ENCODE measurements around the gene MYBPC2. TPM values are rescaled to one million over a fixed set of nuclear protein-coding genes. Genes with fewer than 3 reads are reported as not detected.

MYBPC2 gene
- total and polyA plus RNA-seq, 9 of the 15 experiments (the other 6 are each of a cell fraction or from before 2014, with no cell fraction given): 0.01 to 0.14 (median 0.04) TPM; not detected in 6

DNA sequence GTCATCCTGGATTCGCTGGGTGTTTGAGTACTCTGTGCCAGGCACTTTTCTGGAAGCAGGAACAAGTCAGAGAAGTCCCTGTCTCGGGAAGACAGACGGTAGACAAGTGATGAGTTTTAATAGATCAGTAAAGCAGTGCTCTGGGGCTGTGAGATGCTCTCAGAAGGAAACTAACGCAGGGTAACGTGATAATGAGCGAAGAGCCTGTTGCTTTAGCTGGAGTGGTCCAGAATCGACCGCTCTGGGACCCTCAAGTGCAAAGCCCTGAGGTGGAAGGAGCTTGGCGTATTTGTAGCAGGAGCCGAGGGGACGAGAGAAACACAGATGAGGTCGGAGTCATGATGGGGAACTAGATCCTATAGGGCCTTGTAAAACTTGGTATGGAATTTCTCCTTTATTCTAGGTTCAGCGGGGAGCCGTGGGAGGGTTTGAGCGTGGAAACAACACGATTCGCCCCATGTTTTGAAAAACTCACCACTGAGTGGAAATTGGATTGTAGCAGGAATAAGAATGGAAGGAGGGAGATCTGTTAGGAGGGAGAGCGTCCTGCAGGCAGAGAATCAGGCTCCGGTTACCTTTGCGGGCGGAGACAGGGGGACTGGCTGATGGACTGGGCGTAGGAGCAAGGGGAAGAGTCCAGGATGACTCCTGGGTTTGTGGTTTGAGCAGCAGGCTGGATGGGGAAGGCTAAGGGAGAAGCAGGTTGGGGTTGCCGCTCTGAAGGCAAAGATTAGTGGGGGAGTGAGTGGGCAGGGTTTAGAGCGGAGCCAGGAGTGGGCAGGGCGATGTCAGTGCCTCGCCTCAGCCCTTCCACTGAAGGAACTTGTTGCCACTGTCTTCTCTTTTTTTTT is 47.8 kb upstream of the MYBPC2 start:
- Histone ChIP-seq H3K9me3 (replicated peaks; ENCODE audit: control insufficient read depth, insufficient read depth, low read depth, low read length) (no peaks in the 10 kb centered on the region), H3K4me3 (peak overlapping the region; percentile 51), H3K36me3 (ENCODE audit: control insufficient read depth, insufficient read depth, low read length) (peaks cover 72% of the 10 kb centered on the region), H3K4me2 (ENCODE audit: insufficient read depth, low read length) (peak overlapping the region; percentile 93), H2AFZ (ENCODE audit: low read depth, low read length) (no peak overlapping the region), H3K27ac (ENCODE audit: extremely low read depth, low read depth, low read length) (peak overlapping the region; percentile 93), H4K20me1 (replicated peaks; ENCODE audit: control insufficient read depth, insufficient read depth, low read length) (peaks cover 5% of the 10 kb centered on the region), H3K9me1 (ENCODE audit: control insufficient read depth, insufficient read depth, low read length) (no peaks in the 10 kb centered on the region), H3K27me3 (ENCODE audit: control insufficient read depth in 2 of 2, insufficient read depth in 2 of 2, low read length in 2 of 2) (no peaks in the 10 kb centered on the region), H3K4me1 (replicated peaks in 1 of 2; ENCODE audit: control insufficient read depth in 2 of 2, insufficient read depth in 2 of 2, low read length in 2 of 2) (peaks cover 11 to 64% of the 10 kb centered on the region in 2 experiments), H3K9ac (ENCODE audit: insufficient read depth in 1 of 2, low read depth in 2 of 2, low read length in 2 of 2) (peak overlapping the region; percentile 81 to 95), H3K79me2 (ENCODE audit: control insufficient read depth, insufficient read depth, low read length) (peaks cover 57% of the 10 kb centered on the region)
- ChIA-PET POLR2A (interaction anchor here (0.6 to 2.2 kb wide), 14 partner anchors 9 to 832 kb away, joined by 3 to 17 read pairs (median 4); partner anchors contain the start of gene NR1H2), CTCF (ENCODE audit: low intra/inter-chr PET ratio) (no interaction called here)
- ATAC-seq: peak; percentile 1; the same call in 1 of the 3 replicates
- 1% methylated on average over 23 of the region's 26 CpGs for WGBS (ENCODE audit: insufficient coverage, low coverage, missing lambda C conversion rate)
- TSS peak; percentile 57 for BruUV-seq (replicated peaks)
- FAIRE-seq: peak; percentile 68
- DNase-seq (ENCODE audit: extremely low read depth in 1 of 4, low spot score in 3 of 4): peak in 3 of 4 experiments; percentile 31 to 68 (median 34)
- in situ Hi-C loops (cut with MboI) (no loop called here), intact Hi-C loops (cut with micrococcal nuclease) (no loop called here)
- no peak for TF ChIP-seq CCAR2 (IDR thresholded peaks at IDR 0.05; ENCODE audit: low read depth, low read length)
- TF ChIP-seq FOXJ2 (tag; IDR thresholded peaks at IDR 0.05): peak; percentile 20; the same call in 1 of the 2 replicates
- no peak for TF ChIP-seq ASH1L (IDR thresholded peaks at IDR 0.05; ENCODE audit: borderline replicate concordance, low read depth, partially characterized antibody)
- TF ChIP-seq MAFF (IDR thresholded peaks at IDR 0.05; ENCODE audit: low read length): no peak
- TF ChIP-seq POLR3G (IDR thresholded peaks at IDR 0.05; ENCODE audit: extremely low read depth, insufficient read length, insufficient replicate concordance): no peak
- no peak for TF ChIP-seq ZNF23 (CRISPR knock-in tag; IDR thresholded peaks at IDR 0.05)
- TF ChIP-seq CREM (IDR thresholded peaks at IDR 0.05; ENCODE audit: low read depth): no peak
- TF ChIP-seq ARID1B (IDR thresholded peaks at IDR 0.05): peak; percentile 11; the same call in 1 of the 2 replicates
- TF ChIP-seq, protein P1, sequence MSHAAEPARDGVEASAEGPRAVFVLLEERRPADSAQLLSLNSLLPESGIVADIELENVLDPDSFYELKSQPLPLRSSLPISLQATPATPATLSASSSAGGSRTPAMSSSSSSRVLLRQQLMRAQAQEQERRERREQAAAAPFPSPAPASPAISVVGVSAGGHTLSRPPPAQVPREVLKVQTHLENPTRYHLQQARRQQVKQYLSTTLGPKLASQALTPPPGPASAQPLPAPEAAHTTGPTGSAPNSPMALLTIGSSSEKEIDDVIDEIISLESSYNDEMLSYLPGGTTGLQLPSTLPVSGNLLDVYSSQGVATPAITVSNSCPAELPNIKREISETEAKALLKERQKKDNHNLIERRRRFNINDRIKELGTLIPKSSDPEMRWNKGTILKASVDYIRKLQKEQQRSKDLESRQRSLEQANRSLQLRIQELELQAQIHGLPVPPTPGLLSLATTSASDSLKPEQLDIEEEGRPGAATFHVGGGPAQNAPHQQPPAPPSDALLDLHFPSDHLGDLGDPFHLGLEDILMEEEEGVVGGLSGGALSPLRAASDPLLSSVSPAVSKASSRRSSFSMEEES (CRISPR knock-in tag; IDR thresholded peaks at IDR 0.05): no peak
- no peak for TF ChIP-seq PHF8 (IDR thresholded peaks at IDR 0.05; ENCODE audit: borderline replicate concordance, low read length)
- TF ChIP-seq ZC3H8 (IDR thresholded peaks at IDR 0.05): 0 out of 2 replicates have a peak, but pooled peaks have one; percentile 31
- 0 out of 2 replicates have a peak, but pooled peaks have one; percentile 4 for TF ChIP-seq TCF3 (CRISPR knock-in tag; IDR thresholded peaks at IDR 0.05)
- peak in 1 of 2 experiments; percentile 24; a peak in 2 of 4 replicates for TF ChIP-seq HDAC1 (IDR thresholded peaks at IDR 0.05)
- TF ChIP-seq ZFP36 (IDR thresholded peaks at IDR 0.05; ENCODE audit: low read depth, low read length, partially characterized antibody): no peak
- TF ChIP-seq, protein P2, sequence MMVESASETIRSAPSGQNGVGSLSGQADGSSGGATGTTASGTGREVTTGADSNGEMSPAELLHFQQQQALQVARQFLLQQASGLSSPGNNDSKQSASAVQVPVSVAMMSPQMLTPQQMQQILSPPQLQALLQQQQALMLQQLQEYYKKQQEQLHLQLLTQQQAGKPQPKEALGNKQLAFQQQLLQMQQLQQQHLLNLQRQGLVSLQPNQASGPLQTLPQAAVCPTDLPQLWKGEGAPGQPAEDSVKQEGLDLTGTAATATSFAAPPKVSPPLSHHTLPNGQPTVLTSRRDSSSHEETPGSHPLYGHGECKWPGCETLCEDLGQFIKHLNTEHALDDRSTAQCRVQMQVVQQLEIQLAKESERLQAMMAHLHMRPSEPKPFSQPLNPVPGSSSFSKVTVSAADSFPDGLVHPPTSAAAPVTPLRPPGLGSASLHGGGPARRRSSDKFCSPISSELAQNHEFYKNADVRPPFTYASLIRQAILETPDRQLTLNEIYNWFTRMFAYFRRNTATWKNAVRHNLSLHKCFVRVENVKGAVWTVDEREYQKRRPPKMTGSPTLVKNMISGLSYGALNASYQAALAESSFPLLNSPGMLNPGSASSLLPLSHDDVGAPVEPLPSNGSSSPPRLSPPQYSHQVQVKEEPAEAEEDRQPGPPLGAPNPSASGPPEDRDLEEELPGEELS (CRISPR knock-in tag; IDR thresholded peaks at IDR 0.05; ENCODE audit: borderline replicate concordance): no peak
- no peak for TF ChIP-seq MBD2 (IDR thresholded peaks at IDR 0.05; ENCODE audit: borderline replicate concordance, low read depth)
- TF ChIP-seq, protein P3, sequence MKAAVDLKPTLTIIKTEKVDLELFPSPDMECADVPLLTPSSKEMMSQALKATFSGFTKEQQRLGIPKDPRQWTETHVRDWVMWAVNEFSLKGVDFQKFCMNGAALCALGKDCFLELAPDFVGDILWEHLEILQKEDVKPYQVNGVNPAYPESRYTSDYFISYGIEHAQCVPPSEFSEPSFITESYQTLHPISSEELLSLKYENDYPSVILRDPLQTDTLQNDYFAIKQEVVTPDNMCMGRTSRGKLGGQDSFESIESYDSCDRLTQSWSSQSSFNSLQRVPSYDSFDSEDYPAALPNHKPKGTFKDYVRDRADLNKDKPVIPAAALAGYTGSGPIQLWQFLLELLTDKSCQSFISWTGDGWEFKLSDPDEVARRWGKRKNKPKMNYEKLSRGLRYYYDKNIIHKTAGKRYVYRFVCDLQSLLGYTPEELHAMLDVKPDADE (conservative IDR thresholded peaks at IDR 0.05; ENCODE audit: control insufficient read depth, low read depth, low read length): 0 out of 2 replicates have a peak, but pooled peaks have one; percentile 24

All from K562 (cell line).